GM10847 (cell line): Measurements from ENCODE around the gene CTNNA1.

Experiments
- POLR2A ChIP-seq: IDR thresholded peaks from 2 replicates; pipeline ENCODE4 v1.6.1; 2011; ENCODE audit not compliant: insufficient read length; ENCODE audit errors: extremely low read depth

Gene CTNNA1

DNA sequence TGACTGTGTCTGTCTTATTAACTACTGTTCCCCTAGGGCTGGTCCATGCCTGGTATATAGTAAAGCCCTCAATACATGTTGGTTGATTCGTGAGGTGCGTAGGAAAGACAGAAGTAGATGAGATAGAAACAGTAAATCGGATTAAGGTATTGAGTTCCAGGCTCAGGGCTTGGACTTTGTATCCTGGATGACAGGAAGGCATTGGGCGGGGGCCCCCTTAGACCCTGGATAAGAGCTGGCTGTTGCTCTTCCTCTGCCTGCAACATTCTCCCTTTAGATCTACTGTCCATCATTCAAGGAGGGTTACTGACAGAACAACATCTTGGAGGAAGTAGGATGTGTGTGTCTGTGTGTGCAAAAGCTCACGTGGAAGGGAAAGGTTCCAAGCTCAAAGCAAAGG is 31.2 kb upstream of the CTNNA1 start:
- no peak for TF ChIP-seq POLR2A

DNA sequence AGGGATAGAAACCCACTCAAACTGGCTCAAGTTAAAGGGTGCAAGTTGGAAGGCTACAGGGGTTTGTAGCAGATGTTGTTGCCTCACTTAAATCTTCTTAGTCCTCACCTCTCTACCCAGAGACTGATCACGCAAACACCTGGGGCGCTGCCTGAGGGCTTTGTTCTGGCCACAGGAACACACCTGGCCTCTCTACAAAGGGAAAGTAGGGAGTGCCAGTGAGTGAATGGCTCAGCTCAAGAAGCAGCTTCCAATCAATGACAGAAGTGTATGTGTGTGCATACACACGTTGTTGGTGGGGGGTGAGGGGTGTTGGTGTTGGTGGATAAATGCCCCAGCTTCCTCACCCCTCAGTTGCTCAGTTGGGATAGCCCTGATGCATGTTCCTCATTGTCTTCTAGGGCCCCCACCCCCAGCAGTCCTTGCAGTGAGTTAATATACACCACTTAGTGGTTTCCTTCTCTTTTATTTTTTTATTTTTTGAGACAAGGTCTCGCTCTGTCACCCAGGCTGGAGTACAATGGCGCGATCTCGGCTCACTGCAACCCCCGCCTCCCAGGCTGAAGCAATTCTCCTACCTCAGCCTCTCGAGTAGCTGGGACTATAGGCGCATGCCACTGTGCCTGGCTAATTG is 30.6 kb upstream of the CTNNA1 start:
- no peak for TF ChIP-seq POLR2A

DNA sequence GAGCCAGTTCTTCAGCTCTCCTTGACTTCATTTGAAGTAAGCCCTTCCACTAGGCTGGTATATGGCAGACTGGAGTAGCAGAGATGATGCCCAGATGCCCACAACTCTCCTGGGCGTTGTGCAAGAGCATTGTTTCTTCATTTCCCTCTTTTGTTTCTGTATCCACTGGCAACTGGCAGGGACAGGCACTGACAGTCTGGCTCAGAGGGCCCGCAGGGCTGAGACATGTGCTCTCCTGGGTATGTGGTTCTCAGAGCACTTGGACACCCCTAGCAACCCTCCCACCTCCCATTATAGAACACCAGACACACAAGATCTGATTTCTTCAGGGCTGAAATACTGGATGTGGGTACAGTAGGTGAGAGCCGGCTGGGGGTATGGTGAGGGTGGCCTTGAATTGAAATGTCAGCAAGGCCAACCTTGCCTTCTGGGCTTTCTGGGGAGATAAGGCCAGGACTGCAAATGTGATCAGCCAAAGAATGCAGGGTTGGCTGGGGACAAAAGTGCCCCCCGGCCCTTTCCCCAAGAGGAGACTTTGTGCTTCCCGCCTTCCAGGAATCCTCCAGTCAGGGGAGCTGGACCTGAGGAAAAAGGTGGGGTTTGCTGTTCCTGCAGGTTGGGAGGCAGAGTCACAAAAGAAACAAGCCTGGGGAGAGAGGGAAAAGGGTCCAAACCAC is 28.6 kb upstream of the CTNNA1 start:
- TF ChIP-seq POLR2A = no peak

DNA sequence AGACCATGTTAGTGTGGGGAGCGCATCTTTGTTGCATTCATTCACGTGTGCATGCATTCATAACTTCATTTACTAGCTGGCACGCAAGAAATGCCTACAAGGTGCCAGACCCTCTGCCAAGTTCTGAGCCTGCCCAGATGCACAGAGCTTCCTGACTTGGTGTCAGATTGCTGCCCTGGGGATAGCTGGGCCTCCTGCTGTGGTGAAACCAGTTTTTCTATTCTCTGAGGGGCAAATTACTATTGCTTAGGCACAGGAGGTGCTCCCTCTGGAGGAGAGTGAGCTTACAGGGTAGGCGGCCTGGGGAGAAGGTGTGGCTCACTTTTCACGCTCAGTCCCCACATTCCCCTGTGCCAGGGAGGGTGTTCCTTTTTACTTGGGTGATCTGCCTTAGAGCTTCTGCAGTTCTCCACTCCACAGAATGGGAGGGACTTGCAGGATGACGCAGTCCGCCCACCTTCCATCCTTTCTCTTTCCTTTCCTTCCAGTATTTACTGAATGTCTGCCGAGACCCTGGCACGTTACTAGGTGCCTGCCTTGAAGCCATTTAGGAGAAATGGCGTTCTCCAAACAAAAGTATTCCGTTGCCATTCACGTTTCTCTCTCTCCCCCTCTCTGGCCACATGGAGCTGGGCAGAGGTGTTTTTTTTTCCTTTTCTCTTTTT is 27.9 kb upstream of the CTNNA1 start:
- no peak for TF ChIP-seq POLR2A

DNA sequence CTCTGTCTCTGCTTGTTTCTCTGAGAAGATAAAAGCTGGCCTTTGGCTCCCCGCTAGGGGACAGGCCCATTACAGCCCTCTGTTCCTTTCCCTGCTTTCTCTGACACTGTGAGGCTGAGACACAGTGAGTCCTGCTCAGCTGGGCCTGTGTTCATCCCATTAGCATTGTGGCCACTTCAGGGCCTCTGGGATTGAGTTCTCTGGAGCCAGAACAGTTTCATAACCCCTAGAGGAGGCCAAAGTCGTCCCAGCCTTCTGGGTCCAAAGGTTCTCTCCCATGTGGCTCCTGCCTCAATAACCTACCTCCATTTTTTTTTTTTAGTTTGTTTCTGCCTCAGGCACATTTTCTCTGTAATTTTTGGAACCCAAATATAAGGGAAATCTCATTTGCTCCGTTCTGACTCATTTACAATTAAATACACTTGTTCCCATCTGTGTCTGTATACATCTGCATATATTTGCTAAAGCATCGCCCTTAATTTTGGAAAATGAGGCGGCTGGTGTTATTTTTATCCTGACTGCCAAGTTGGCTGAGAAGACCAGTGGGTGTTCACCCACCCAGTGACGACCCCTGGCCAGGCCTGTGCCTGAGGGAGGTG is 27.3 kb upstream of the CTNNA1 start:
- TF ChIP-seq POLR2A = no peak

DNA sequence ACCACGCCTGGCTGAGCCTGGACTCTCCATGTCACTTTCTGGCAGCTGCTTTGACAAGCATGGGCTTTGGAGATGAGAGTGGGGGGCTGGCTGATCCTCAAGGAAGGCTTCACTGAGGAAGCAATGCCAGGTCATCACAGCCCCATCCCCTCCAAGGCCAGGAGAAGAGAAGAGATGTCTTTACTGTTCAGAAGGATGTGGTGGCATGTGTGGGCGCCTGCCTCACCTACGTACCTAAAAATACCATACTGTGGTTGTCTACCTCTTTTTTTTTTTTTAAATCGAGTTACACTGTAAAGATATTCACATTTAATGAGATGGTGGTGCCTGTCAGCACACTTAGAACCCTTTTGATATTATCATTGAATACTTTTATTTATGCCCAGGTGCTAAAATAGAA is 26.4 kb upstream of the CTNNA1 start:
- TF ChIP-seq POLR2A = no peak

DNA sequence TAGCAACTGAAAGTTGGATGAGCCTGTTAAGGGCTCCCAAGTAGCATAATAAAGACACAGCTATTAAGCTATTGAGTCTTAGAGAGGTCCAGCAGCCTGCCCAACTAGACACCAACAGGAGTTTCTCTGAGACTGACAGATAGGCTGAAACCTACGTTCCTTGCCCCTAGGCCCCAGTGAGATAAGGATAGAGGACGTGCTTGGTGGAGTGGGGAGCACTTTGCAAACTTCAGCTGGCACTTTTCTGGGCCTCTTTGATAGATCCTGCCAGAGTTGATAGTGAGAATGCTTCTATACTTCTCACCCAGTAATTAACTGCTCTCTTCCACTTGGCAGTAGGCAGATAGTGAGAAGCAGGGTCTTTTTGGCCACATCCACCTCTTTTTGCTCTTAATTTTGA is 20.8 kb upstream of the CTNNA1 start:
- no peak for TF ChIP-seq POLR2A

DNA sequence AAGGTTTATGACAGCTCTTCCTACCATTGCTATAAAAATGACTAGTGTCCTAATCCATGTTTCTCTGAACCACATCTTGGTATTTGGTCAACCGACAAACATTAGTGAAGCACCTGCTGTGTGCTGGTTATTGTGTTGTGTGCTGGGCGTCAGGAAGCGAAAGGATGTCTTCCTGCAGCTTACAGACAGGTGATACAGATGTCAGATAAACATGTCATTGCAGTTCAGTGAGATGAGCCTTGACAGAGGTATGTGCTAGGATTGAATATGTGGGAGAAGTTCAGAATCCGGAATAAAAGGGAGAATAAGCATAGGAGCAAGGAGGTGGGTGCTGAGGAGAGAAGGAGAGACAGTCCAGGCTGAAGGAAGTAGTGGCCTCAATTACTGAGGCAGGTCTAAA is 20.3 kb upstream of the CTNNA1 start:
- no peak for TF ChIP-seq POLR2A

DNA sequence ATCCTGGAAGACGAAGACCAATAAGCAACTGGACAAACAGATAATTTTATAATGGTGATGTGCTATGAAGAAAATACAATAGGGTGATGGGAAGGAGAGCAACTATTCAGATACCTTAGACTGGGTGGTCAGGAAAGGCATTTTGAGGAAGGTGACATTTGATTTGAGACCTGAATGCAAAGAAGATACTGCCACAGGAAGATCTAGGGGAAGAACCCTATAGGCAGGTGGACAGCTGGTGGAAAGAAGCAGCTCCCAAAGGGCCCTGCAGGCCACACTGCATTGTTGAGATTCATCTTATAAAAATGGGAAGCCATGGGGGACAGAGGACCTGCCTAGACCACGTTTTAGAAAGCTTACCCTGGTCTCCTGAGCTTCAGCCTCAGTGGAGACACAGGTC is 19.7 kb upstream of the CTNNA1 start:
- TF ChIP-seq POLR2A = no peak

DNA sequence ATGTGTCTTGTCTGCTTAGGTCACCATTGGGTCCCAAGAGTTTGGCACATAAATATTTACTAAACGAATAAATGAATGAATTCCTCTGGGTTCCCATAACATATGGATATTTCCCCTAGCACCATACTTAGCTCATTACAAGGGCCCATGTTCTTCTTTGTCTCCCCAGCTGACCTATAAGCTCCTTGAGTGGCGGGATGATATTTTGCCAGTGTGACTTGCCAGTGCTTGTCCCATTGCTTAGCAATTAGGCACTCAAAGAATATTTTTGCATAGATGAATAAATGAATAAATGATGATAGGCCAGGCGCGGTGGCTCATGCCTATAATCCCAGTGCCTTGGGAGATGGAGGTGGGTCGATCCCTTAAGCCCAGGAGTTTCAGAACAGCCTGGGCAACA is 16.9 kb upstream of the CTNNA1 start:
- no peak for TF ChIP-seq POLR2A

DNA sequence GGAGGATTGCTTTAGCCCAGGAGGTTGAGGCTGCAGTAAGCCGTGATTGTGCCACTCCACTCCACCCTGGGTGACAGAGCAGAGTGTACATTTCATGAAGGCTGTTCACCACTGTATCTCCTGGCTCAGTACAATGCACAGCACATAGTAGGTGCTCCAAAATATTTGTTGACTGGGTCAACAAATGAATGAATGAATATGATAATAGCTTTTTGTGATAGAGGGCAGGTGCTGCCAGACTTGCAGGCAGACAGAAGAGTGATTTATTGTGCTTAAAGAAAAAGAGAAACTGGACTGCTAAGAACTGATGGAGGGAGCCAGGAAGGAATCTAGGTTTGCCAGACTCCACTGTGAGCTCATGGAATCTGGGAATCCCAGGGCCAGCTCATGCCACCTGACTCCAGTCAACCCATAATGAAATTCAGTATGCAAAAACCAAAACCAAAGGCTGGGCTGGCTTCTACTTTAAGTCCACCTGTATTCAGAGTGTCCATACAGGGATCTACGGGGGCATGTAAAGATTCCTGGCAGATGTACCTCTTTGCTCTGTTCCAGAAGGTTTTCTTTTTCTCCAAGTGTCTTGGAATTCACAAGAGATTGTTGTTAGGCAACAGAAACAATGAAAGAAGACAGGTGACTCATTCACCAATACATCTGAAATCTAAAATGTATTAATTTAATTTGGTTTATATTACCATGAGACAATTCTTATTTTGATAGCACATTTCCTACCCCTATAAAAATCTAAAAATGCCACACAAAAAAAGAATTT is 15.5 kb upstream of the CTNNA1 start:
- no peak for TF ChIP-seq POLR2A

DNA sequence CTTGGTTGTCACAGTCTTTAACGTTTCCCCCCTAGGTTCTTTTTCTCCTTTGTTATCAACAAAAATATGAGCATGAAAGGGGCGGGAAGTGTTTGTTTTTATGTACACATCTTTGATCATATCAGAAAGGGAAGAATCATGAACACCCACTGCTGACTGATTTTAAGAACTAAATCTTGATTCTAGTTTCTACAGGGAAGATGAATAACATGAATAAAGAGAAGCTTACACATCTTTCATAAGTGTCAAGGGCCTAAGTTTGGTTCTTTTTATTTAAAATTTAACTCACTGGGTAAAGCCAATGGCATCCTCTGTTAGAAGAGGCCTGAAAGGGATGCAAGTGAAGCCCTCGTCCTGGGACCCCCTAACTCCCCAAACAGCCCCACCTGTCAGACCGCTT is 14.8 kb upstream of the CTNNA1 start:
- TF ChIP-seq POLR2A = no peak

DNA sequence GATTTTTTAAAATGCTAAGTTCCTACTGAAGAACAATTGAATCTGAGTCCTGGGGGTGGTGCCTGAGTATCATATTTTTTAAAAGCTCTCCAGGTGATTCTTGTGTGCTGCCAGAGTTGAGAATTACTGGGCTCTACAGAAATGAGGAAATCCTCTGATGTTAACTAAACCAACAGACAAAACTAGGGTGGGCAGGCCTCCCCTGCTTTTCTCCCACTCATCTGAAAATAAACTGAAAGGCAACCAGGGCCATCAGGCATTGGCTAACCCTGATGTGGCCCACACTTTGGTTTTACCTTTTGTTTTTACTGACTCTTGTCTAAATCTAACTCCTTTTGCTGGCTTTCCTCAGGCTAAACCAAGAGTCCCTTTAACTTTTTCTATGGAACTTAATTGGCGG is 13.3 kb upstream of the CTNNA1 start:
- TF ChIP-seq POLR2A = no peak

DNA sequence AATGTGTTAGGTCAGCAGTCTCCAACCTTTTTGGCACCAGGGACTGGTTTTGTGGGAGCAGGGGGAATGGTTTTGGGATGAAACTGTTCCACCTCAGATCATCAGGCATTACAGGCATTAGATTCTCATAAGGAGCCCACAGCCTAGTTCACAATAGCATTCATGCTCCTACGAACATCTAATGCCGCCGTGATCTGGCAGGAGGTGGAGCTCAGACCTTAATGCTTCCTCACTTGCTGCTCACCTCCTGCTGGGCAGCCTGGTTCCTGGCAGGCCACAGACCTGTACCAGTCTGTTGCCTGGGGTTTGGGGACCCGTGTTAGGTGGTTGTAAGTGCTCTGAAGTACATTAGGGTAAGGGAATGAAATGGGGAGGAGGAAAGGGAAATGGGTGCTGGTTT is 9.7 kb upstream of the CTNNA1 start:
- TF ChIP-seq POLR2A = no peak

DNA sequence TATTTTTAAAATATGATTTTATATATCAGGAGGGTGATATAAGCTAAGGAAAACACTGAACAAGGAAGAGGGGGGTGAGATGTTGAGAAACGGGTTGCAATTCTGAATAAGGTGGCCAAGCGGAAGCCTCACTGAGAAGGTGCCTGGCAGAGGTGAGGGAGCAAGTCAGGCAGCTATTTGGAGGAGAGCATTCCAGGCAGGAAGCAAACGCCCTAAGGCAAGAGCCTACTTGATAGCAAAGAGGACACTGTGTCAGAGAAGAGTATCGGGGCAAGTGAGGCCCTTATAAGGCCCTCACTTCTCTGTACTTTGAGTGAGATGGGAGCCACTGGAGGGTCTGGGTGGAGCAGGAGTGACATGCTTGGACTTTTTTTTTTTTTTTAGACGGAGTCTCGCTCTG is 8.0 kb upstream of the CTNNA1 start:
- no peak for TF ChIP-seq POLR2A

DNA sequence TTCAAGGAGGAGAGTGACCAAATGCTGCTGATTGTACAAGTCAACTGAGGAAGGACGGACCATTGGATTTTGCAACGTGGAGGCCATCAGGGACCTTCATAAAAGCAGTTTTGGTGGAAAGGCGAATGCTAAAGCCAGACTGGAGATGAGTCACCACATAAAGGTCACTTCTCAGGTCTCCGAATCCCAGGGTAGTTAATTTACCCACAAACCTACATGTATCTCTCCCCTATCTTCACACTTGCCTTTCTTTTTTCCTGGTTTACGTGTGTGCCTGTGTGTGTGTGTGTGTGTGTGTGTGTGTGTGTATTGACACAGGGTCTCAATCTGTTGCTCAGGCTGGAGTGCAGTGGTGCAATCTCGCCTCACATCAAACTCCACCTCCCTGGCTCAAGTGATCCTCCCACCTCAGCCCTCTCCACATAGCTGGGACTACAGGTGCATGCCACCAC is 4.6 kb upstream of the CTNNA1 start:
- no peak for TF ChIP-seq POLR2A

DNA sequence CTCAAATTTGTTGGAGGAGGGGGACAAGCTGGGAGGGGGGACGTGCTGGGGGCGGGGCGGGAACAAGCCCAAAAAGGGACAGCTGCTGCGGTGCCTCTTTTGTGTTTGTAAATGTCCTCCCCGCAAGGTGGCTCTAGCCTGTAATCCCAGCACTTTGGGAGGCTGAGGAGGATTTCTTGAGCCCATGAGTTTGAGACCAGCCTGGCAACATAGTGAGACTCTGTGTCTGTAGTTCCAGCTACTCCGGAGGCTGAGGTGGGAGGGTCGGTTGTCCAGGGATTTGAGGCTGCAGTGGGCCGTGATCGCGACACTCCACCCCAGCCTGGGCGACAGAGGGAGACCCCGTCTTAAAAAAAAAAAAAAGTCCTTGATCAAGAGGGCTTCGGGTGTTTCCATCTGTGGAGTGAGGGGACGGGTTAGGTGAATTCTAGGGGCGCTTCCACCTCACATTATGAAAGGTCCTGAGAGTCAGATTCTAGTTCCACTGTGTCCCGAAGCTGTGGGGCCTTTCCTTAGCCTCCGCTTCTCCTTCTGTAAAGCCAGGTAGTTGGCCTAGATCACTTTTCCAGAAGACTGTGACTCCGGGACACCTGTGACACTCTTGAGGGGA is 779 bp upstream of the CTNNA1 start:
- TF ChIP-seq POLR2A = no peak
